GM21786 (cell line): ENCODE measurements around the gene COL5A2.

Experiments
- ATAC-seq: cut with Tn5 transposase; IDR thresholded peaks from one replicate; pipeline ENCODE4 v1.9.1; 2021; ENCODE audit not compliant: unreplicated experiment

Gene COL5A2

DNA sequence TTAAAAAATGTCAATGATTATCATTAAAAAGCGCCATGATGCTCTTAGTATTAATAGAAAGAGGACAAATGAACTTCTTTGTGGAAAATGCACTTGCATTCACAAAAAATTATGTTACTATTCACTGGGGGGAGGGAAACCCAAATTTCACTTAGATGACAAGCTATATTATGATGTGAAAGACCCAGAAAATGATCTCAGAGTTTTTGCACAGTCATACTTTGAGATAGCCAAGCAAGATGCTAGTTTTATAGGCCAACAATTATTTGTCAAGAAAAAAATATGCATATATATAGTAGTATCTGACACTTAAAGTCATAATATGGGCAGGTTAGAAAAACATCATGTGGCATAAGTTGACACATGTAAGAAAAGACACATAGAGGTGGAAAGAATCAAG lies 31.6 kb downstream of the COL5A2 start:
- no peak for ATAC-seq

GRCh38 chr2:189147361-189147760 lies 32.2 kb downstream of the COL5A2 start:
- no peak for ATAC-seq

GRCh38 chr2:189146553-189146952 lies 33.0 kb downstream of the COL5A2 start:
- no peak for ATAC-seq

DNA sequence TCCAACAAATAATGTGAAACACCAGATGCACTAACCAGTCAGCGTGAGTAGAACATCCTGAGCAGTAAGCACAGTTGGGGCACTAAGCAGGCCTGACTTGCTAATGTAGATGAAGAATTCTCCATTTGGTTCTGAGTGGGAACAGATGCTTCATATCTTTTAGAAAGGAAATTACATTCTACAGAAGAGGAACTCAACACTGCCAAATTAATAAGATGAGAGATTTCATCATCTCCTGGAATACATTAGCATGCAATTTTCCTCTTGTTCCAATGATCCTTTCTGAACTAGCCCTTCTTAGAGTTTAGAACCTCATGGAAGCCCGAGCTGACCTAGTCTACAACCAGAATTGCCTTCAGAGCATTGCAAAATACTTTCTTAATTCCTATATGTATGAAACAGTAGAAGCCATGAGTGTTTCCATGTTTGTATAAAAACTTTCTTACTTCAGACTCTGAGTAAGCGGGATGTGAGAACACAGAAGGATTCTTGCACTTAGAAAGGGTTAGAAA lies 34.8 kb downstream of the COL5A2 start:
- ATAC-seq, result no peak

DNA sequence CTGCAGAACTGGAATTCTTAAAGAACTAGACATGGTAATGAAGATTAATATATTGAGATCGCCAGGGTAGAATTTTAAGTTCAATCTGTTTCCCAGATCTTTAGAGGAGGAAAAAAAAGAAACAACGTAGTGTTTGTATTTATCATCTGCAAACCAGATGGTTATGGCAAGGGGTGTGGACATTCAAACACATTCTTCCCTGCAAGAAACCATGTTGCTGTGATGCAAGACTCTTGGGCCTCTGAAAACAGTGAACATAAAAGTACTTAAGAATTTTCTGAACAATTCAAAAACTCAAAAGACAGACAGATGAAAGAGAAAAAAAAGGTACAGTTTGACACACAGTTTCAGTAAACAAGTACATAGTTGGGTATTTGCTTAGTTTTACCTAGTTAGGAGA lies 35.6 kb downstream of the COL5A2 start:
- ATAC-seq, result no peak

DNA sequence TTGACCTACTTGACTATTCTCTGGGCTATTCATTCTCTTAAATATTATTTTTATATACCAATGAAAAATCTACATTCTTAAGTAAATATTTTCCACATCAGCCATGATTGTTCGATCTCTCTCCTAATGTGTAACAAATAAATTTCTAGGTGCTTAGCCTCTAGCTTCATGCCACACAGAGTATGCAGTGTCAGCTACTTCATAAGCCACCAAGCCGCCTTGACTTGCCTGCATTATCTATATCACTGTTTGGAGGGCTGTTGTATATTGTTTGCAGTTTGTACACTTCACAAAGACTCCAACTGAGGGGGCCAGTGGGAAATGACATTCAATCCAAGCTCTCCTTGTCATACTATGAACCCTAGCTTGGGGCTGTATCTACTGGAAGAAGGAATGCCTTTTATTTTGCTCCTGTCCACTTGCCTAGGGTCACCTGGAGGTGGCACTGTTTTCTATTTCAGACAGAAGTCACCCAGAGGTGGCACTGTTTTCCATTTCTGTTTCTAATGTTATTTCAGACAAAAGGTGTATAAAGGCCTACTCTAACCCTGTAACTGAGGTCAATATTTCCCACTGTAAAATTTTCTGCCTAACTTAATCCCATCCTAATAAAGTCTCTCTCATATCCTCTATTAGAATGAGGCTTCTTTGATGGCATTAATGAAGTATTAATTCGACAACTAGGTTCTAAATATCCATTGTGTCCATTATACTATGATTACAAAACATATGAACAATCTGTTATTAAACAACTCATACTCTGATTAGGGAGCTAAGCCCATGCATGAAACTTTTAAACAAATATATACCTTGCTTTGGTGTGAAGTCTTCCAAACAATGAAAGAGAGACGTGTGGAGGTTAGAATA lies 36.4 kb downstream of the COL5A2 start:
- ATAC-seq, result peak; percentile 99

- no peak for ATAC-seq
These were observed 40.8 kb downstream of the COL5A2 start for GRCh38 chr2:189138800-189139199.

GRCh38 chr2:189137519-189137918 lies 42.0 kb downstream of the COL5A2 start:
- no peak for ATAC-seq

- ATAC-seq, result no peak
These were observed 45.1 kb downstream of the COL5A2 start for GRCh38 chr2:189134485-189134884.

DNA sequence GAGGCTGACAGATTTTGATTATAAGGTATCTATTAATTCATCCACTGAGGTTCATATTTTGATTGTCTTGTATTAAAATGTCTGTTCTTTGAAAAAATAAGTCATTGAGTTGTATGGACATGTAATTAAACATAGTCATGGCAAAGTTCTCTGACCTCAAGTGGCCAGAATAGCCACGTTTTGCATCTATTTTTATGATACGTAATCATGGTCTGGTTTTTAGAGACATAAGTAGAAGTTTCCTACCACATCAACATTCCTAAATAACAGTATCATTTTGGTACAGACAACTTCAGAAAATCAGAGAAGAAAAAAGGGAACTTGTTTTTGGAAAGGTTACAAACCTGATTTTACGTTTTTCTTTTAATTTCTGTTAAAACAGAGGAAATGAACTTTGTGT lies 47.6 kb downstream of the COL5A2 start:
- ATAC-seq, result no peak

DNA sequence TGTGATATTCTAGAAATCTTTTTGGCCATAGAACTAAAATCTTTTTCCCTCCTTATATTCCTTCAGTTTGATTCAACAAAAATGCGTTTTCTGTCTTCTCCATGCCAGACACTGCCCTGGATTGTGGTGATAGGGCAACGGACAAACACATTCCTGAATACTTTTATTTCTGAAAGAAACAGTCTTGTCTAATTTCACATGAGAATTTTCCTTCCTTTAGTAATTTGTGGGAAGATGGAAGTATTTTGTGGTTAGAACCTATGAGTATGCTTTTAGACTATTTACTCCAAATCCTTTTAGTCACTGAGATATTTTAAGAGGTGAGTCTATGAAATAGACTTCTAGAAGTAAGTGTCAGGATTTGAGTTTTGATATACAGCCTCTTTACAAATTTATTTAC lies 49.6 kb downstream of the COL5A2 start:
- no peak for ATAC-seq

GRCh38 chr2:189128970-189129369 lies 50.6 kb downstream of the COL5A2 start:
- ATAC-seq, result no peak

DNA sequence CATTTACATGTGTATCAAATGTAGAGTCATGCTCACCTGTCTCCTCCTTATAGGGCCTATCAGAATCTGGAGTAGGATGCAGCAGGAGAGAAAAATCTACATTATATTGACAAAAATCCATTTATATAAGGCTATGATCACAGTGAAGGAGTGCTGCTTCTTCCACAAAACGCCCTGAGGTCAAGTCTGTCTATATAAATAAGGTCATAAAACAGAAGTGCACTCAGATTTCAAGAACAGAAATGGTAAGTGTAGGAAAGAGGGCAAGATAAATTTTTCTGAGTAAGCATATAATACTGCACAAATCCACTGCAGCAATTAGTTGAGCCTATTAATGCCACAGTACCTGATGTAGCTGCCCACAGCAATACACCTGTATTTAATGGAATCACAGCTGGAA lies 51.8 kb downstream of the COL5A2 start:
- no peak for ATAC-seq

DNA sequence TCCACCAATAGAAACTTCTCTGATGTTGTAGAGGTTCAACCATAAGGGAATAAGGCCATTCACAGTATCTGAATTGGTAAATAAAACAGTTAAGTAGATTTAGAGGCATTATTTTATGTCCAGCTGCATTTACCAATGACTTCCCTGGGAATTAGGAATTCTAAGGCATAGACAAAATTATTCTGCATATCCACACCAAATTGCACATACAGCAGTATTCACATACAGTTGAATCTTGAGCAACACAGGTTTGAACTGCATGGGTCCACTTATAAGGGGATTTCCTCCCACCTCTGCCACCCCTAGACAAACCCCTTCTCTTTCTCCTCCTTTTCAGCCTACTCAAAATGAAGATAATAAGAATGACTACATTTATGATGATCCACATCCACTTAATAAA lies 54.4 kb downstream of the COL5A2 start:
- ATAC-seq, result no peak

DNA sequence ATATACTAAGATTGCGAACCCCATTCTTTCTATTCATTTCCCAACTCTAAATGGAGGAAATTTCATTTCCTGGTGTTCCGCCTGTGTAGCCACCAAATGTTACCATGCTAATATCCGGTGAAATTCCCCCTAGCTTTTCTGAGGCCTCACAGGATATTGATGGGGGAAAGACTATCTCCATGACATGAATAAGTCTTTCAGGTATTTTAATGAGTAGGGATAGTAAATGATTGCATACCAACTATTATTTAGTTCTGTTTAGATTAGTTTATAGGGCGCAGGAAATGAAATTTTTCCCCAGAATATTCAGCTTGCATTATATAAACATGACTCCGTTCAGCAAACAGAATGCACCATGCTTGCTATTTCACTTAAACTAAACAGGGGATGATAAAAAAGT lies 55.4 kb downstream of the COL5A2 start:
- ATAC-seq, result no peak

GRCh38 chr2:189118386-189118785 lies 61.2 kb downstream of the COL5A2 start:
- no peak for ATAC-seq

- no peak for ATAC-seq
These were observed 62.6 kb downstream of the COL5A2 start for GRCh38 chr2:189116979-189117378.

DNA sequence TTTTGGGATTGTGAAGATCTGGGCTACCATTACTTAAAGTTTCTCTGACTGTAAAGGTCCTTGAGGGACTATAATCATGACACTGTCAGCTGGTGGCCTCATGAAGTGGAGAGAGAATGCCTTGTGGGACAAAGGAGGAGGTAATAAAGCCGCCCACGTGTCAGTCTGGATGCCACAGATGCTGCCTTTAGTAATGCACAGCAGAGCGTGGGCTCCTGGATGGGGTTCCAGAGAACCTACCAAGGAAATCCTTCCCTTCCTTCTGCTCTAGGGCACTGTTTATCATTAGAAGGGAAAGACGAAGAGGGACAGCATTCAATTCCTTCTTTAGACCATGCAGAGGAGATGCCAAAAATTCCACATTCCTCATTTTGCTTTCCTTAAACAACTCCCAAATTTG lies 63.5 kb downstream of the COL5A2 start:
- no peak for ATAC-seq

GRCh38 chr2:189115126-189115525 lies 64.4 kb downstream of the COL5A2 start:
- ATAC-seq, result no peak

- no peak for ATAC-seq
These were observed 65.6 kb downstream of the COL5A2 start for GRCh38 chr2:189113963-189114362.

- ATAC-seq, result no peak
These were observed 68.4 kb downstream of the COL5A2 start for GRCh38 chr2:189111063-189111715.

GRCh38 chr2:189109921-189110397 lies 69.6 kb downstream of the COL5A2 start:
- peak; percentile 96 for ATAC-seq
